Left ventricle myocardium inferior (tissue), 1 donor: ENCODE measurements around the gene AIG1. TPM values are rescaled to one million over a fixed set of nuclear protein-coding genes. Genes with fewer than 3 reads are reported as not detected.
A peak's percentile ranks its signal among the peaks of the same experiment; 100 is the strongest.

Experiments used
- DNase-seq: peaks from one replicate; pipeline ENCODE4 v3.0.0-alpha.2; 2020
- H3K27ac ChIP-seq: fragments of 200-600 bp; replicated peaks from 2 replicates; pipeline ENCODE4 v1.8.0; 2021
- H3K27me3 ChIP-seq: fragments of 200-600 bp; 2 replicates; pipeline ENCODE4 v1.8.0; 2021; ENCODE audit warnings: low read depth
- H3K36me3 ChIP-seq: fragments of 200-600 bp; 2 replicates; pipeline ENCODE4 v1.8.0; 2021
- H3K4me1 ChIP-seq: fragments of 200-600 bp; 2 replicates; pipeline ENCODE4 v1.8.0; 2021
- H3K4me3 ChIP-seq: fragments of 200-600 bp; 2 replicates; pipeline ENCODE4 v1.8.0; 2021; ENCODE audit warnings: mild to moderate bottlenecking, moderate library complexity
- H3K9me3 ChIP-seq: fragments of 200-600 bp; replicated peaks from 2 replicates; pipeline ENCODE4 v1.8.0; 2021
- intact Hi-C: fragments of 100-400 bp; cut with micrococcal nuclease; formaldehyde crosslinking; loops from one replicate; pipeline ENCODE4 v1.11.0; 2022
- total RNA-seq: library from RNA; stranded (reverse); fragmentation: NEBNext Ultra II Directional; extraction: Animal tissue kit (Norgen Biotek cat#: 25700); gene quantifications from one replicate; pipeline ENCODE4 v1.2.1, GENCODE V29; 2021
- TF ChIP-seq, protein P1 (sequence below): fragments of 200-600 bp; IDR thresholded peaks from 2 replicates; pipeline ENCODE4 v1.8.0; 2021; ENCODE audit warnings: antibody characterized with exemption, mild to moderate bottlenecking, borderline replicate concordance
- donor health status: DM: no; HTN: yes; CAD: no; lungs with severe emphysema.

Gene AIG1
- total RNA-seq, 1 donor from 2014 or later, result 76.5 TPM

DNA sequence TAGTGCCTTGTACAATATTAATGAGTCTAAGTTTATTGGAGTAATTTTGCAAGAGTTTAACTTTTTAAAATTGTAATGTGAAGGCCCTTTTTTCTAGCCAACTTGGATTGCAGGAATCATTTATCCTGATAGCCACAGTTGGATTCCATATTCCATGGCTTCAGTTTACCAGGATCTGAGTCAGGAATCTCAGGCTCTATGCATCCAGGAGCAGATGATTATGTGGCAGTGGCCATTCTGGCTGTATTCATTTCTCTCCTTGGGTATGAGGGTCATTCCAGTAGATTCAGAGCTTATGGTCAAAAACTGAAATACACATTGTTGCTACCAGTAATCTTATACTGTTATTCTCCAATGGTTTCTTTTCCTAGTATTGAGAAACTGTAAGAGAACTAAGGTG lies 2.9 kb downstream of the AIG1 start:
- DNase-seq, result no peak
- intact Hi-C loops, result no loop called here
- no peak overlapping the region for H3K4me3 ChIP-seq
- no peak overlapping the region for H3K27ac ChIP-seq
- H3K36me3 ChIP-seq, result no peaks in the 10 kb centered on the region
- TF ChIP-seq, protein P1, sequence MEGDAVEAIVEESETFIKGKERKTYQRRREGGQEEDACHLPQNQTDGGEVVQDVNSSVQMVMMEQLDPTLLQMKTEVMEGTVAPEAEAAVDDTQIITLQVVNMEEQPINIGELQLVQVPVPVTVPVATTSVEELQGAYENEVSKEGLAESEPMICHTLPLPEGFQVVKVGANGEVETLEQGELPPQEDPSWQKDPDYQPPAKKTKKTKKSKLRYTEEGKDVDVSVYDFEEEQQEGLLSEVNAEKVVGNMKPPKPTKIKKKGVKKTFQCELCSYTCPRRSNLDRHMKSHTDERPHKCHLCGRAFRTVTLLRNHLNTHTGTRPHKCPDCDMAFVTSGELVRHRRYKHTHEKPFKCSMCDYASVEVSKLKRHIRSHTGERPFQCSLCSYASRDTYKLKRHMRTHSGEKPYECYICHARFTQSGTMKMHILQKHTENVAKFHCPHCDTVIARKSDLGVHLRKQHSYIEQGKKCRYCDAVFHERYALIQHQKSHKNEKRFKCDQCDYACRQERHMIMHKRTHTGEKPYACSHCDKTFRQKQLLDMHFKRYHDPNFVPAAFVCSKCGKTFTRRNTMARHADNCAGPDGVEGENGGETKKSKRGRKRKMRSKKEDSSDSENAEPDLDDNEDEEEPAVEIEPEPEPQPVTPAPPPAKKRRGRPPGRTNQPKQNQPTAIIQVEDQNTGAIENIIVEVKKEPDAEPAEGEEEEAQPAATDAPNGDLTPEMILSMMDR, result no peak
- H3K4me1 ChIP-seq, result peaks cover 42% of the 10 kb centered on the region
- H3K27me3 ChIP-seq, result no peaks in the 10 kb centered on the region
- no peaks in the 10 kb centered on the region for H3K9me3 ChIP-seq

GRCh38 chr6:143064271-143064670 lies 3.6 kb downstream of the AIG1 start:
- DNase-seq, result no peak
- H3K9me3 ChIP-seq, result no peaks in the 10 kb centered on the region
- intact Hi-C loops, result no loop called here
- no peak overlapping the region for H3K27ac ChIP-seq
- peaks cover 40% of the 10 kb centered on the region for H3K4me1 ChIP-seq
- no peaks in the 10 kb centered on the region for H3K36me3 ChIP-seq
- TF ChIP-seq, protein P1, result no peak
- H3K4me3 ChIP-seq, result no peak overlapping the region
- H3K27me3 ChIP-seq, result no peaks in the 10 kb centered on the region

DNA sequence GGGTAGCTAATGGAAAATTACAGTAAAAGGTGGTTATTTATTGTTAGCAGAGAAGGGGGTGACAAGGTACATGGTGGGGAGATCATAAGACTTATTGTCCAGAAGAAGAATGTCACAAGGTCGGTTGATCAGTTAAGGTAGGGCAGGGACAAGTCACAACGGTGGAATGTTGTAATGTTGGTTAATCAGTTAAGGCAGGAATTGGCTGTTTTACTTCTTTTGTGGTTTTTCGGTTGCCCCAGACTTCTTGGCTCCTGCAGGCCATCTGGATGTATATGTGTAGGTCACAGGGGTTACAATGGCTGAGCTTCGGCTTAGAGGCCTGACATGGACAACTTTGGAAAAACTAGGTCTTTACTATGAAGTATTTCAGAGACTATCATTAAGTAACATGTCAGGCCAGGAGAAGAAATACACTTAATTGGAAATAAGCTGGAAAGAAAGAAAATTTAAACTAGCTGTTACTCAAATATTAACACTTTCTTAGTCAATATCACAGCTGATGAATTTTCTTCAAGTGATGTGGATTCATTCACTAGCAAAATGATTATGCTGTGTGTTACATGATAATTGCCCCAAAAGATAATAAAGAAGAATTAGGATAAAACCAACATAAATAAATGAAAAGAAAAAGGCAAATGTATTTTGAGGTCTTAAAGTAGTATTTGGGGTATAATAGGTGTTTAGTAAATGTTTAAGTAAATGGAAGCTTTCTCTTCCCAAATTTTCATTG lies 4.4 kb downstream of the AIG1 start:
- Histone ChIP-seq H3K4me3 (no peak overlapping the region), H3K9me3 (no peaks in the 10 kb centered on the region), H3K4me1 (peaks cover 32% of the 10 kb centered on the region), H3K27ac (no peak overlapping the region), H3K27me3 (no peaks in the 10 kb centered on the region), H3K36me3 (no peaks in the 10 kb centered on the region)
- no peak for DNase-seq
- TF ChIP-seq, protein P1, result no peak
- intact Hi-C loops, result no loop called here

GRCh38 chr6:143068001-143068400 lies 7.3 kb downstream of the AIG1 start:
- no peak for DNase-seq
- Histone ChIP-seq H3K4me1 (peaks cover 9% of the 10 kb centered on the region), H3K36me3 (no peaks in the 10 kb centered on the region), H3K9me3 (no peaks in the 10 kb centered on the region), H3K27me3 (no peaks in the 10 kb centered on the region), H3K4me3 (no peak overlapping the region), H3K27ac (peak overlapping the region; percentile 10)
- TF ChIP-seq, protein P1, result no peak
- intact Hi-C loops, result no loop called here

DNA sequence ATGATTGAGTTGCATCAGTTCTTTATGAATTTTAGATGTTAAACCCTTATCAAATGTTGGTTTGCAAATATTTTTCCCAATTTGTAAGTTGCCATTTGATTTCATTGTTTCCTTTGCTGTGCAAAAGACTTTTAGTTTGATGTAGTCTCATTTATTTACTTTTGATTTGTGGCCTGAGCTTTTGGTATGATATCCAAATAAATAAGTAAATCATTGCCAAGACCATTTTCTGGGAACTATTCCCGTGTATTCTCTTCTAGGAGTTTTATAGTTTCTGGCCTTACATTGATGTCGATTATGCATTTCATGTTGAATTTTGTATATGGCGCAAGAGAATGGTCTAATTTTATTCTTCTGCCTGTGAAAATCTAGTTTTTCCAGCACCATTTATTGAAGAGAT lies 13.4 kb downstream of the AIG1 start:
- Histone ChIP-seq H3K4me3 (no peak overlapping the region), H3K4me1 (no peaks in the 10 kb centered on the region), H3K27me3 (no peaks in the 10 kb centered on the region), H3K9me3 (peaks cover 18% of the 10 kb centered on the region), H3K36me3 (peaks cover 3% of the 10 kb centered on the region), H3K27ac (no peak overlapping the region)
- intact Hi-C loops, result no loop called here
- DNase-seq, result no peak
- TF ChIP-seq, protein P1, result no peak
